ENCODE measurements around the gene ZNF609. TPM values are rescaled to one million over a fixed set of nuclear protein-coding genes. Genes with fewer than 3 reads are reported as not detected.

ZNF609 gene
- total RNA-seq, 1 donor from 2014 or later, result 75.3 TPM

GRCh38 chr15:64456634-64457108 lies 3.7 kb upstream of the ZNF609 start:
- no peaks in the 10 kb centered on the region for H3K36me3 Mint-ChIP-seq (ENCODE audit: insufficient read depth)
- H3K4me1 Mint-ChIP-seq (ENCODE audit: low read depth), result peaks cover 61% of the 10 kb centered on the region
- H3K4me3 Mint-ChIP-seq (ENCODE audit: low read depth), result no peak overlapping the region
- TF ChIP-seq, protein P1, sequence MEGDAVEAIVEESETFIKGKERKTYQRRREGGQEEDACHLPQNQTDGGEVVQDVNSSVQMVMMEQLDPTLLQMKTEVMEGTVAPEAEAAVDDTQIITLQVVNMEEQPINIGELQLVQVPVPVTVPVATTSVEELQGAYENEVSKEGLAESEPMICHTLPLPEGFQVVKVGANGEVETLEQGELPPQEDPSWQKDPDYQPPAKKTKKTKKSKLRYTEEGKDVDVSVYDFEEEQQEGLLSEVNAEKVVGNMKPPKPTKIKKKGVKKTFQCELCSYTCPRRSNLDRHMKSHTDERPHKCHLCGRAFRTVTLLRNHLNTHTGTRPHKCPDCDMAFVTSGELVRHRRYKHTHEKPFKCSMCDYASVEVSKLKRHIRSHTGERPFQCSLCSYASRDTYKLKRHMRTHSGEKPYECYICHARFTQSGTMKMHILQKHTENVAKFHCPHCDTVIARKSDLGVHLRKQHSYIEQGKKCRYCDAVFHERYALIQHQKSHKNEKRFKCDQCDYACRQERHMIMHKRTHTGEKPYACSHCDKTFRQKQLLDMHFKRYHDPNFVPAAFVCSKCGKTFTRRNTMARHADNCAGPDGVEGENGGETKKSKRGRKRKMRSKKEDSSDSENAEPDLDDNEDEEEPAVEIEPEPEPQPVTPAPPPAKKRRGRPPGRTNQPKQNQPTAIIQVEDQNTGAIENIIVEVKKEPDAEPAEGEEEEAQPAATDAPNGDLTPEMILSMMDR (IDR thresholded peaks at IDR 0.05; ENCODE audit: unreplicated experiment), result no peak
- no peaks in the 10 kb centered on the region for H3K9me3 Mint-ChIP-seq (ENCODE audit: low read depth)
- no peak for DNase-seq (ENCODE audit: low spot score, unreplicated experiment)
- H3K27ac Mint-ChIP-seq, result peak overlapping the region; percentile 91
- H3K27me3 Mint-ChIP-seq, result no peaks in the 10 kb centered on the region

- H3K27ac Mint-ChIP-seq, result peak overlapping the region; percentile 95
- H3K4me3 Mint-ChIP-seq (ENCODE audit: low read depth), result peak overlapping the region; percentile 77
- TF ChIP-seq, protein P1 (IDR thresholded peaks at IDR 0.05; ENCODE audit: unreplicated experiment), result no peak
- H3K9me3 Mint-ChIP-seq (ENCODE audit: low read depth), result no peaks in the 10 kb centered on the region
- no peaks in the 10 kb centered on the region for H3K27me3 Mint-ChIP-seq
- H3K4me1 Mint-ChIP-seq (ENCODE audit: low read depth), result peaks cover 74% of the 10 kb centered on the region
- no peak for DNase-seq (ENCODE audit: low spot score, unreplicated experiment)
- no peaks in the 10 kb centered on the region for H3K36me3 Mint-ChIP-seq (ENCODE audit: insufficient read depth)
Measured at GRCh38 chr15:64459066-64459781, 1.2 kb upstream of the ZNF609 start.

GRCh38 chr15:64460724-64461720 lies 644 bp downstream of the ZNF609 start:
- peak; percentile 23 for DNase-seq (ENCODE audit: low spot score, unreplicated experiment)
- no peaks in the 10 kb centered on the region for H3K9me3 Mint-ChIP-seq (ENCODE audit: low read depth)
- TF ChIP-seq, protein P1 (IDR thresholded peaks at IDR 0.05; ENCODE audit: unreplicated experiment), result no peak
- peak overlapping the region; percentile 92 for H3K27ac Mint-ChIP-seq
- peaks cover 71% of the 10 kb centered on the region for H3K4me1 Mint-ChIP-seq (ENCODE audit: low read depth)
- H3K27me3 Mint-ChIP-seq, result no peaks in the 10 kb centered on the region
- peak overlapping the region; percentile 85 for H3K4me3 Mint-ChIP-seq (ENCODE audit: low read depth)
- no peaks in the 10 kb centered on the region for H3K36me3 Mint-ChIP-seq (ENCODE audit: insufficient read depth)

DNA sequence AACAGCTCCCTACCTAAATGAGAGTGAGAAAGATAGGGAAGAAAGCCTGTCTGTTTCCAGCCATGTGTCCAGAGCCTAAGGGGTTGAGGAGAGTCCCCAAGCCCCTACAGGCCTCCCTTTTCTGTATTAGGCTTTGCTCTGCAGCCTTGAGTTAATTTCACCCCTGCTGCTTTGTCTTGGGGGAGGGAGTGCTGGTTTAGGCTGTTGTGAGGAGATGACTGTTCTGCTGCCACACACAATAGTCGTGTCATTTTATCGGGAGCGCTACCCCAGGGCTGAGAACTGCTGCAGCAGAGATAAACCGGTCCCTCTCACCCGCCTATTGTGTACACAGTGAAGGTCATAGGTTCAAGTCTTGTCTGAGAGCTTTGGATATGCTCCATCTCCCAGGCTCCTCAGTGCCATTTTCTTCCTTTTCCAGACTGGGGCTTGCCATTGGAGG lies 1.4 kb downstream of the ZNF609 start:
- TF ChIP-seq, protein P1 (IDR thresholded peaks at IDR 0.05; ENCODE audit: unreplicated experiment), result no peak
- peak overlapping the region; percentile 85 for H3K4me3 Mint-ChIP-seq (ENCODE audit: low read depth)
- H3K27me3 Mint-ChIP-seq, result no peaks in the 10 kb centered on the region
- no peaks in the 10 kb centered on the region for H3K36me3 Mint-ChIP-seq (ENCODE audit: insufficient read depth)
- no peaks in the 10 kb centered on the region for H3K9me3 Mint-ChIP-seq (ENCODE audit: low read depth)
- H3K4me1 Mint-ChIP-seq (ENCODE audit: low read depth), result peaks cover 70% of the 10 kb centered on the region
- DNase-seq (ENCODE audit: low spot score, unreplicated experiment), result no peak
- H3K27ac Mint-ChIP-seq, result peak overlapping the region; percentile 92

DNA sequence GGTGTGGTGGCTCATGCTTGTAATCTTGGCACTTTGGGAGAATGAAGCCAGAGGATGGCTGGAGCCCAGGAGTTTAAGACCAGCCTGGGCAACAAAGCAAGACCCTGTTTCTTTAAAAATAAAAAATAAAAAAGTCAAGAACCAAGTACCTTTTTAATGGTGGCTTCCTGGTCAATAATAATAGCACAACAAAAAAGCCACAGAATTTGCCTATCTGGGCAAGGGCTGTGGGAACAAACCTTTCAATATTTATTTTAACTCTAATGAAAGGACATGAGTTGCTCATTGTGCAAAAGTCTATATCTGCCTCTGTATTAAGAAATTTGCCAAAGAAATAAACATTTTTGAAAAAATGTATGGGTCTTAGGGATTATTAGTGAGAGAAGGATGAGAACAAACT lies 2.1 kb downstream of the ZNF609 start:
- Mint-ChIP-seq H3K9me3 (ENCODE audit: low read depth) (no peaks in the 10 kb centered on the region), H3K4me3 (ENCODE audit: low read depth) (peak overlapping the region; percentile 85), H3K36me3 (ENCODE audit: insufficient read depth) (no peaks in the 10 kb centered on the region), H3K27me3 (no peaks in the 10 kb centered on the region), H3K27ac (peak overlapping the region; percentile 92), H3K4me1 (ENCODE audit: low read depth) (peaks cover 68% of the 10 kb centered on the region)
- no peak for DNase-seq (ENCODE audit: low spot score, unreplicated experiment)
- TF ChIP-seq, protein P1 (IDR thresholded peaks at IDR 0.05; ENCODE audit: unreplicated experiment), result no peak

All from progenitor cell of endocrine pancreas (in vitro differentiated cells).